NCI-H146 treated with DMSO at 0.1 percent for 48 hours (cell line): ENCODE data around the gene FAXDC2.

Experiments used
- DNase-seq: peaks from one replicate; lab custom pipeline; 2025; ENCODE audit not compliant: unreplicated experiment; lab: John Stamatoyannopoulos, UW

FAXDC2 gene

GRCh38 chr5:154850255-154851062, at the start of gene FAXDC2:
Gene FAXDC2 (minus strand): TSS chr5:154850603. CDS start chr5:154838178, 12,425 bp downstream.
- DNase-seq: no peak

GRCh38 chr5:154900066-154900465, 49.7 kb upstream of the FAXDC2 start:
- no peak for DNase-seq

GRCh38 chr5:154899151-154899816, 48.9 kb upstream of the FAXDC2 start:
- no peak for DNase-seq

GRCh38 chr5:154898210-154898609, 47.8 kb upstream of the FAXDC2 start:
- DNase-seq: no peak

GRCh38 chr5:154896562-154897165, 46.3 kb upstream of the FAXDC2 start:
- DNase-seq: no peak

- no peak for DNase-seq
Measured at GRCh38 chr5:154895606-154896561, 45.5 kb upstream of the FAXDC2 start.

GRCh38 chr5:154893381-154893780, 43.0 kb upstream of the FAXDC2 start:
- no peak for DNase-seq

GRCh38 chr5:154892369-154892771, 42.0 kb upstream of the FAXDC2 start:
- DNase-seq: no peak

- DNase-seq: no peak
Measured at GRCh38 chr5:154885439-154885838, 35.0 kb upstream of the FAXDC2 start.

GRCh38 chr5:154884424-154884823, 34.0 kb upstream of the FAXDC2 start:
- DNase-seq: no peak

GRCh38 chr5:154881986-154882385, 31.6 kb upstream of the FAXDC2 start:
- DNase-seq: no peak

- no peak for DNase-seq
Measured at GRCh38 chr5:154878642-154879335, 28.4 kb upstream of the FAXDC2 start.

- no peak for DNase-seq
Measured at GRCh38 chr5:154873791-154874331, 23.5 kb upstream of the FAXDC2 start.

- no peak for DNase-seq
Measured at GRCh38 chr5:154871734-154872133, 21.3 kb upstream of the FAXDC2 start.

- DNase-seq: no peak
Measured at GRCh38 chr5:154868702-154869101, 18.3 kb upstream of the FAXDC2 start.

- DNase-seq: no peak
Measured at GRCh38 chr5:154866841-154867240, 16.4 kb upstream of the FAXDC2 start.

- no peak for DNase-seq
Measured at GRCh38 chr5:154865466-154866184, 15.2 kb upstream of the FAXDC2 start.

GRCh38 chr5:154863291-154864080, 13.1 kb upstream of the FAXDC2 start:
- no peak for DNase-seq

GRCh38 chr5:154862766-154863165, 12.4 kb upstream of the FAXDC2 start:
- no peak for DNase-seq
